ENCODE measurements around the gene DENND4C.

DNA sequence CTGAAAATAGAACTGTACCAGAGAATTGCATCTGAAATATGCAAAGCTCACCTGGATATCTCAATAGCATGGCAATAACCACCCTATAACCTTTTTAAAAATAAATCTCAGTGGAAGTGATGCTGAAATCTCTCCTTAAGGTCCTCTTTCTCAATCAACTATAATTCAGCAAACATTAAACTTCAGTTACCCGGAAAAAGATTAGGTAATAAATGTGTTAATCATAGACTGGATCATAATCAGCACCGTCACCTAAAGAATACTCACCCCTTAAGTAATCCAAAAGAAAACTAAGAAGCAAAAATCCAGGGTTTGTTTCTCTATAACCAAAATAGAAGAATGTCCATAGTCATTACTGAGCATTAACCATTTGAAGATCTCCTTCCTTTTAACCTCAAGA is 44.3 kb upstream of the DENND4C start:
- TF ChIP-seq CTCF (IDR thresholded peaks at IDR 0.05; ENCODE audit: low read depth, low read length): no peak
- TF ChIP-seq EZH2phosphoT487 (IDR thresholded peaks at IDR 0.05; ENCODE audit: low read depth): no peak
